Erythroblast (primary cell): ENCODE measurements around the gene ZCCHC7.
A peak's percentile ranks its signal among the peaks of the same experiment; 100 is the strongest.

Experiments used
- DNase-seq, 2 experiments: peaks; one replicate each; lab custom pipeline; 2025; lab: John Stamatoyannopoulos, UW
- GATA1 ChIP-seq: IDR thresholded peaks from 2 replicates; pipeline ENCODE4 v1.6.1; 2011; ENCODE audit warnings: low read depth, mild to moderate bottlenecking, control low read depth, low read length, moderate library complexity
- POLR2A ChIP-seq: IDR thresholded peaks from 2 replicates; pipeline ENCODE4 v1.6.1; 2011; ENCODE audit warnings: mild to moderate bottlenecking, low read length

The ZCCHC7 gene

DNA sequence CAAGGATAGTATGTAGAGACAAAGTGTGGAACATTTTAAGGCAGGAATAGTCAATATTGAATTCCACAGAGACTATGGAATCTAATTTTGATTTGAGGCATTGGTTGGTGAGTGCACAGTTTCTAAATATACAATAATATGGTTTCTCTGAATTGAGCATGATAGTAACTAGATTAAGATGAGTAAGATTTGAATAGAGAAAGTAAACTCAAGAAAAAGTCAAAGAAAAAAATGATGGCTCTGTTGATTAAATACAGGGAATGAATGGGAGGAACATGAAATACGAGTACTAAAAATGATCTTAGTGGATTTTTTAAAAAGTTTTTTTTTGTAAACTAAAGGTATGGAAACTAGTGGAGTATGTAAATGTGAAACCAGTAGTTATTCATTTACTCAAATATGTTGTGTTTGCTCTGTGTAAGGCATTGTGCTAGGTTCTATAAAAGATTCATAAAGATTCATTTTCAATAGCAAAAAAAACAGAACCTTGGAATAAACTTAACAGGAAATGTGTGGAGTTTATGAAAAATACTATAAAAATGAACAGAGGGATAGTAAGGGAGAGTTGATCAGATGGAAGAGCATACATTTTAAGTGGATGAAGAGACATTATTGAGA is 101.2 kb downstream of the ZCCHC7 start:
- TF ChIP-seq POLR2A (no peak), GATA1 (no peak)

DNA sequence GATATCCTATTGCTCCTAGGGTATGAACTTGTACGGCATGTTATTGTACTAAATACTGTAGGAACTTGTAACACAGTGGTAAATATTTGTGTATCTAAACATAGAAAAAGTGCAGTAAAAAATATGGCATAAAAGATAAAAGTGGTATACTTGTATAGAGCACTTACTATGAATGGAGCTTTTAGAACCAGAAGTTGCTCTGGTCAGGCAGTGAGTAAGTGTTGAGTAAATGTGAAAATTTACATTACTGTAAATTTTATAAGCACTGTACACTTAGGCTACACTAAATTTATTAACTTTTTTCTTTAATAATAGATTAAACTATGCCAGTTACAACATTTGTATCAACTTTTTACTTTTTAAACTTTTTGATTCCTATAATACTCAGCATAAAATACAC is 109.1 kb downstream of the ZCCHC7 start:
- no peak for DNase-seq
- TF ChIP-seq GATA1 (no peak), POLR2A (no peak)

More for the DNA sequence above, 101.2 kb downstream of the ZCCHC7 start:
- no peak for DNase-seq

DNA sequence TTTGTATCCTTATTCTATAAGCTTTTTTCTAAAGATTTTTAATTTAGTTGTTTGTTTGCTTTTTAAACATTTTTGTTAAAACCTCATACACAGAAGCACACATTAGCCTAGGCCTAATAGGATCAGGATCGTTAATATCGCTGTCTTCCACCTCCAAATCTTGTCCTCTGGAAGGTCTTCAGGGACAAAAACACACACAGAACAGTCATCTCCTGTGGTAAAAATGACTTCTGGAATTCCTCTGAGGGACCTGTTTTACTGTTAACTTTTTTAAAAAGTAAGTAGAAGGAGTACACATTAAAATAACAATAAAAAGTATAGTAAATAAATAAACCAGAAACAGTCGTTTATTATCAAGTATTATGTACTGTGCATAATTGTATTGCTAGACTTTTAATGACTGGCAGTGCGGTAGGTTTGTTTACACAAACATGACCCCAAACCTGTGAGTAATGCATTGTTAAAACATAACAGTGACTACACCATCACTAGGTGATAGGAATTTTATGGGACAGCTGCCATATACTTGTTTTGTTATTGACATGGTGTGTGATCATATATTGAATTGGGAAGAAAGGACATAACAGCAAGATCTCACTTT is 109.6 kb downstream of the ZCCHC7 start:
- no peak for TF ChIP-seq GATA1
- TF ChIP-seq POLR2A = no peak
- no peak for DNase-seq

DNA sequence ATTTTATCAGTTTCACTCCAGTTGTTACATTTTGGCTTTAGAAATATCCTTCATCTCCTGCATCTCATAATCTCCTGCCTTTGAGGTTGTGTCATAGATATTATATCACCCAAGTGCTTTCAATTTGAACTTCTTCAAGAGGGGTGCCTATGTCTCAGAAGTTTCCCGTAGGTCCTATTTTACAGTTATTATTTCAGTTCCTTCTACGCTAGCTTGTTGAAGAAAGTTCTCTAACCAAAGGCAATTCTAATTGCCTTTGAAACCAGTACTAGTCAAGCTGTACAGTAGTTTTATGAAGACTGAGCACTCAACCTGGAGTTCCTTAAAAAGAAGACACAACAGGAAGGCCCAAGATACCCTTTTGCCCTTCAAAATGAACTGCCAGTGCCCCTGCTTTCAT is 116.4 kb downstream of the ZCCHC7 start:
- DNase-seq = no peak
- no peak for TF ChIP-seq GATA1
- TF ChIP-seq POLR2A = no peak

- TF ChIP-seq POLR2A = no peak
These were observed 117.7 kb downstream of the ZCCHC7 start for GRCh38 chr9:37238122-37238521.

DNA sequence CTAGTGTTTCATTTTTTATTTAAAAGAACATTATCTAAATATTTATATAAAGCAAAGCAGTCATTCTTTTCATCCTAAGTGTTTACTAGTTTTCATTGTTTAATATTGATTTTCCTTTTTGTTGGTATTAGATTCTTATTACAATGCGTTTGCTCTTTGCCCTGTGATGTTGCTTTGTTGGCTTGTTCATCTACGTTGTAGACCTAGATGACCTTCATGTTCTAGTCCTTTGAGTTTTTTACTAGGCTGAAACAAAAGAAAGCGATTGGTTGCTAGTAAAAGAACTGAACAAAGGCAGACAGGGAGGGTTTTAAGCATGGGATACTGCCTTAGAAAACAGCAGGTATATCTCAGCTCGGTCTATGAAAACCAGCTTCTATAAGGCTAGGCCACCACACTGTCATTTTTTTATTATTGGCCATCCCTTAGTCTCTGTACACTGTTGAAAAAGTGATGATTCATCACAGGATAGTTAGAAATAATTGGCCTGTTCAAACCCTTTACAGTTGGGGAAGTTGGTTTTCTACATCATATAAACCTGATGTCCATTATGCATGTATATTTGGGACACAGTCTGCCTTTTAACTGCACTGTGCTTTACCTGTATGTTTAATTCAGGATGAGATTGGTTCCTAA is 119.0 kb downstream of the ZCCHC7 start:
- TF ChIP-seq GATA1 (no peak), POLR2A (no peak)
- no peak for DNase-seq

More at GRCh38 chr9:37238122-37238521, 117.7 kb downstream of the ZCCHC7 start:
- DNase-seq = no peak

GRCh38 chr9:37239921-37240320 is 119.5 kb downstream of the ZCCHC7 start:
- DNase-seq = no peak
- no peak for TF ChIP-seq GATA1
- TF ChIP-seq POLR2A = no peak

- TF ChIP-seq POLR2A = no peak
- no peak for TF ChIP-seq GATA1
These were observed 121.0 kb downstream of the ZCCHC7 start for GRCh38 chr9:37241340-37241739.

GRCh38 chr9:37242089-37242488 is 121.7 kb downstream of the ZCCHC7 start:
- TF ChIP-seq GATA1 (no peak), POLR2A (no peak)
- DNase-seq = no peak

More at GRCh38 chr9:37241340-37241739, 121.0 kb downstream of the ZCCHC7 start:
- no peak for DNase-seq

DNA sequence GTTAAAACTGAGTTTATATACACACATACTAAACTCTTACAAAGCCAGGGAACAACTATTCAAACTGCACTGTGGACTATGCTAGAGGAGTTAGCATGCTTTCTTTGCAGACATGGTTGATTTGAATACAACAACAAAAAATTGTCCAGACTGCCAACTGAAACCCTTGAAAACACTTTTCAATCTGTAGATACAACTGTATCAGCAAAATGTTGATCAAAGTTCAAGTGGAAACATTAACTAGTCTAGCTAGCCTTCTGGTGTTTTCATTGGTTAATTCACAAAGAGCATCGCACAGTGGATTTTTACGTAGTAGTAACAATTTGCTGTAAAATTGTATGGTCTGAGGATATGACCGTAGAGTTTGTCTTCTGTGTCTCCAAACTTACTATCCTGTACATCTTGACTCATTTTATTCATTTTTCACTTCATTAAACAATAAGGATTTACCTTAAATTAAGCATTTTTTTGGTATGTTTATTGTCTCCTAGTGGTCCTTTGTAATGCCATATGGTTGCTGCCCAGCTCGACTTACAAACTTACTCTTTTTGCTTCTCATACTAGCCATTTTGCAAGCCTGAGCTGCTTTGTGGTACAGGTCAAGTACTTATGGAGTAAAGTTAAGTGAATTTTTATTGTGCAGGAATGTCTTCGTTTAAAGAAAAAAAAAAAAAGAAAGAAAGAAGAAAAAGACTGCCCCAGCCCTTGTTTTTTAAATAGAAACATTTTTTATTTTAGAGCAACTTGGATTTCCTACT is 123.4 kb downstream of the ZCCHC7 start:
- no peak for DNase-seq
- TF ChIP-seq POLR2A = no peak
- TF ChIP-seq GATA1 = no peak

GRCh38 chr9:37246826-37247225 is 126.5 kb downstream of the ZCCHC7 start:
- no peak for TF ChIP-seq POLR2A
- TF ChIP-seq GATA1 = no peak
- peak in 1 of 2 experiments; percentile 36 for DNase-seq

- DNase-seq = no peak
- TF ChIP-seq POLR2A (no peak), GATA1 (no peak)
These were observed 128.3 kb downstream of the ZCCHC7 start for GRCh38 chr9:37248651-37249163.

GRCh38 chr9:37251452-37251851 is 131.1 kb downstream of the ZCCHC7 start:
- DNase-seq = no peak
- TF ChIP-seq POLR2A = no peak
- TF ChIP-seq GATA1 = no peak

GRCh38 chr9:37253377-37253937 is 133.1 kb downstream of the ZCCHC7 start:
- DNase-seq = no peak
- TF ChIP-seq POLR2A = no peak
- no peak for TF ChIP-seq GATA1
